Stimulated activated CD4-positive, alpha-beta T cell treated with anti-CD3 and anti-CD28 coated beads, Interleukin-15, amount 100 ng/mL, for 1 hour (primary cell): Measurements from ENCODE around the gene MTLN.
"Not testable (repeated sequence)": the region's sequence is repeated elsewhere in the genome, so short reads cannot be mapped to it uniquely, and the experiment has no call there.

Experiments used
- DNase-seq, 2 donors: peaks; one replicate each; pipeline ENCODE4 v3.0.0-alpha.2; 2020; ENCODE audit warnings: low read depth in 1 of 2, low spot score in 1 of 2

Gene MTLN

DNA sequence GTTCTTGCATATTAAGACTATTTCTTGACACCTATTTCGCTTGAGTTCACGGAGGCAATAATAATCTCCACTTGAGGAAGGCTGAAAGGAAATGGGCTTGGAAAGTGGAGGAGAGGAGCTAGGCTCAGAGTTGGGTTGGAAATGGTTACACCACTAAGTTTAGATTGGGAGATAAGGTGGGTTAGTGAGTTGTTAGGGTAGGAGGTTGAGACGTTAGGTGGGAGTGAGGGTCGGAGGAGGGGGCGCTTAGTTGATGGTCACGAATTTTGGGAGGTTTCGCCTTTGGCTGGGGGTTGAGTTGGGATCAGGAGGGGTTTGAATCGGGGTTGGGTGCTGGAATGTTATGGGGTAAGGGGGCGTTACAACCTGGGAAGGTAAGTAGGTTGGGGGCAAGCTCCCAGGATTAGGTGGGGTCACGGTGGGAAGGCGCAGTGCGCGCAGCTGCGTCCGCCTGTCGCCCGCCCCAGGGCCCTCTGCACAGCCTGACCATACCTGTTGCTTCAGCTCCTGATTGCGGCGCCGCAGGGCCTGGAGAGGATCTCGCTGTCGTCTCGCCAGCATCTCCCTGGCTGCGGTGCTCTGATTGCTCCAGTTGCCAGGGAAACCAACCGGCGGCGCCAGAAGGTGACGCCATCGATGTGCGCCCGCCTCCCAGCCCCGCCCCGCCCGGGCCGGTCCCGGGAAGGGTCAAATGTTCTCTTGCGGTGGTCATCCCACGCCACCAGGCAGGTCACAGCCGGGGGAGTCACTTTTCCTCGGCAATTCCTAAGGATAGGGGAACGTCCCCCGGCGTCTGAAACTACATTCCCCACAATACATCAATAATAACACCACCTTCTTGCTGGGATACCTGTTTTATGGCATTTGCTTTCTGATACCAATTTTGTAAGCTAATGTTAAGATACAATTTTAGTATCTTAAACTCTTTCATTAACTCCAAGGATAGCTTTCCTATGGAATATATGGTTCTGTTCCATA is 7.7 kb downstream of the MTLN start, which contains the start of gene NPHP1:
Gene NPHP1 (minus strand): TSS at position 606 of the 978 bp plus-strand sequence. CDS start 45 bp downstream, at position 561.
- DNase-seq: peak; percentile 70 to 75

DNA sequence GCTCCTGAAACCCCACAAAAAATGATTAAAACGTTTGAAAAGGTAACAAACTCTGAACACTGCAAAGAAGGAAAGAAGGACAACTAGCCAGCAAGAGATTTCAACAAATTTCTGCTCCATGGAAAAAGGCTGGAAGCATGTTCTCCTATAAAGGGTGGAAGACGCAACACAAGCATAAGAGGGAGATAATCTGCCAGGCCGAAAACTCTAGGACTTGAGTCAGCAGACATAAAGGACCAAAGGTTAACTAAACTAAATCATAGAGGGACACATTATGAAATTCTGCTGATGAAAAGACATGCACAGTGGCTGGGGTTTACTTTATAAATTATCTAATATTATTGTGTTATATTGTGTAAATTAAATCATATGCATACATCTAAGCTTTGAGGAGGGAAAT is 14.3 kb downstream of the MTLN start:
- DNase-seq: no peak

GRCh38 chr2:110197452-110197851 is 14.9 kb downstream of the MTLN start:
- no peak for DNase-seq

DNA sequence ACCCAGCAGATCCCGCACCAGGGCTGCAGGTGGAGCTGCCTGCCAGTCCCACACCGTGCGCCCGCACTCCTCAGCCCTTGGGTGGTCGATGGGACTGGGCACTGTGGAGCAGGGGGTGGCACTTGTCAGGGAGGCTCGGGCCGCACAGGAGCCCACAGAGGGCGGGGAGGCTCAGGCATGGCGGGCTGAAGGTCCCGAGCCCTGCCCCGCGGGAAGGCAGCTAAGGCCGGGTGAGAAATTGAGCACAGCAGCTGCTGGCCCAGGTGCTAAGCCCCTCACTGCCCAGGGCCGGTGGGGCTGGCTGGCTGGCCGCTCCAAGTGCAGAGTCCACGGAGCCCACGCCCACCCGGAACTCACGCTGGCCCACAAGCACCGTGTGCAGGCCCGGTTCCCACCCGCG is 22.2 kb downstream of the MTLN start:
- not testable (repeated sequence) for DNase-seq

- no peak for DNase-seq
Observed at GRCh38 chr2:110182449-110182848, 29.9 kb downstream of the MTLN start.

DNA sequence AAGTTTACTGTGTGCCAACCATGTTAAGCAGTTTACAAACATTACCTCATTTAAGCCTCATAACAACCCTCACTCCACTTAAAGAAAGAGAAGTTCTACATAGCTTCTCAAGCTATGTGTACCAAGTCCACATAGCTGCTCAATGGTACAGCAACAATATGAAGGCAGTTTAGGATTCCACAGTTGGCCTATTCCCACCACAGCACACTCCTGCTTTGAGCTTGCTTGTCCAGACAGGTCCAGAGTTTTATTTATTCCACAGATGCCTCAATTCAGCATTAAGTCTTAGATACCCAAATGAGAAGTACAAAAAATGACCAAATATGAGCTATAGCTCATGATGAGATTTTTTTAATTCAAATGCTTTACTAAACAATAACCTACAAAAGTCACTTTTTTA is 32.3 kb downstream of the MTLN start:
- DNase-seq: no peak

- DNase-seq: no peak
Observed at GRCh38 chr2:110173523-110173922, 38.8 kb downstream of the MTLN start.

DNA sequence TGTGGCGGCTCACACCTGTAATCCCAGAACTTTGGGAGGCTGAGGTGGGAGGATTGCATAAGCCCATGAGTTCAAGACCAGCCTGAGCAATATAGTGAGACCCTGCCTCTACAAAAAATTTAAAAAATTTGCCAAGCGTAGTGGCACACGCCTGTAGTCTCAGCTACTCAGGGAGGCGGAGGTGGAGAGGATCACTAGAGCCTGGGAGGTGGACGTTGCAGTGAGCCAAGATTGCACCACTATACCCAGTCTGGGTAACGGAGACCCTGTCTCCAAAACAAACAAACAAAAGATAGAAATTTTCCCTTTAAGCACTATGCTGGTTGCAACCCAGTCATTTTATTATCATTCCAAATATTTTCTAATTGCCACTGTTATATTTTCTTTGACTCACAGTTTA is 39.8 kb downstream of the MTLN start:
- DNase-seq: no peak

DNA sequence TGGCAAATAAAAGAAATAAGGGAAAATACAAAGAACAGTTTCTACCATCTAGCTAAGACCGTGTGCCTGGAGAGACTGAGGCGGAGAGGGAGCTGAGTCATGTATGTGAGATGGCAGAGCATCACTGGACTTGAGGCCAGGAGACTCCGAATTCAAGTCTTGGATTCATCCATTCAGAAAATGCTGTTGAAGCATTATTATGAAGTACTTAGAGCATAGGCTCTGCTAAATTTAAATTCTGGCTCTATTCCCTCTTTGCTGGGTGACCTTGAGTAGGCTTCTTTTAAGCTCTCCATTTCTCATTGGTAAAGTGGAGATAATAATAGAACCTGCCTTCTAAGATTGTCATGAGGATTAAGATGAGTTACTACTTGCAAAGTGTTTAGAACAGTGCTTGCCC is 42.2 kb downstream of the MTLN start:
- DNase-seq: no peak

DNA sequence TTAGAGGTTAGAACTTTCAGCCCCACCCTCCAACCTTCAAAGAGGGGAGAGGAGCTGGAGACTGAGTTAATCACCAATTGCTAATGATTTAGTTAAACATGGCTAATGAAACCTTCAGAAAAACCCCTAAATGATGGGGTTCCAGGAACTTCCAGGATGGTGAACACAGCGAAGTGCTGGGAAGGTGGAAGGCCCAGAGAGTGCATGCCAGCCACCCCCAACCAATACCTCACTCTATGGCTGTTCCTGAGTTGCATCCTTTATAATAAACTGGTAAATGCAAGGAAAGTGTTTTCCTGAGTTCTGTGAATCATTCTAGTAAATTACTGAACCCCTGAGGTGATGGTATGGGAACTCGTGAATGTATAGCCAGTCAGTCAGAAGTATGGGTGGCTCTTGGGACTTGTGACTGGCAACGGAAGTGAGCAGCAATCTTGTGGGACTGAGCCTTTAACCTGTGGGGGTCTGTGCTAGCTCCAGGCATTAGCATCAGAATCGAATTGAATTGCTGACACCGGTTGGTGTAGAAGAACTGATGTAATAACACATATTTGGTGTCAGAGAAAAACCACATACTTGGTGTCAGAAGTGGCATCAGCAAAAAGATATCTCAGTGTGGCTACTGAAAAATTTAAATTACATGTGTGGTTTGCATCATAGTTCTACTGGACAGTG is 44.9 kb downstream of the MTLN start:
- no peak for DNase-seq

GRCh38 chr2:110166266-110166665 is 46.1 kb downstream of the MTLN start:
- DNase-seq: no peak
